Stimulated activated CD4-positive, alpha-beta T cell treated with anti-CD3 and anti-CD28 coated beads, TNF-alpha, amount 100 ng/mL, for 48 hours (primary cell): ENCODE results near the gene ZNF521.

ENCODE experiments used
- DNase-seq, 3 donors: peaks; one replicate each; pipeline ENCODE4 v3.0.0-alpha.2; 2020; ENCODE audit warnings: low read depth in 3 of 3

Gene ZNF521

DNA sequence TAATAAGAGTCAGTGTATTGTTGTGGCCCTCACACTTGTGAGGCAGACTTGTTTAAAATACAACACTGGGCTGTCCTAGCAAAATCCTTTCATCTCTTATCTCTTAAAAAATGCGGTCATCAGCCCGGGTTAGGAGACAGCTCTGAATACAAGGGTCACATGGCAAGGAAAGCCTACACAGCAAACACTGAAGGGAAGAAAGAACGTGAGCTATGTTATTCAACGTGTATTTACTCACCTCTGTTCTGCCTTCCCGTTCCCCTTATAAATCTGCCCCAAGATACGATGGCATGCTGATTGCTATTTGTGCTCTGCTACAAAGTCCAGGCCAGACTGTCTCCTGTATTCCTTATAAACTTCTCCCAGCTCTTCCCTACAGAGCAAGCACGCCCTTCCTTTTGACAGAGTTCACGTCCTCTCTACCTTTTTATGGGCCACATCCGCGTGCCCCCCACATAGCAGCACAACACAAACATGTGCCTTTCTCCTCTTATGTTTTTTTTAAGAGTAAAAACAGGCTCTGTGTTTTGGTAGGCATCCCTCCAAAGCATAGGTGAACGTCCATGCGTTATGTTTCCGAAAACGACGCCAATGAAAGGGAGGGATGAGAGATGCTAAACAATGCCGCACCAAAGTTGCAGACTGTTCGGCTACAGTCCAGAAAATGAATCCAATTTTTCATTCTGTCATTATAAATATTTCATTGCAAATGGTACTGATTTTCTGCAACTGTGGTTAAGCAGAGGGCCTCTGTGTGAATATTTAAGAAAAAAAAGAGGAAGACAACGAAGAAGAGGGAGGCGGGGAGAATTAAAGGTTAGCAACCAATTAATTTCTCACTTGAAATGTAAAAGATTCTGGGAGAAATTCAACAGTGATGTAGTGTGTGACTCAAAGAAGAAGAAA, 274.7 kb downstream of the ZNF521 start:
- no peak for DNase-seq

- no peak for DNase-seq
These were observed 276.2 kb downstream of the ZNF521 start for GRCh38 chr18:25075783-25076182.

GRCh38 chr18:25075331-25075730, 276.6 kb downstream of the ZNF521 start:
- DNase-seq: no peak

GRCh38 chr18:25074925-25075324, 277.0 kb downstream of the ZNF521 start:
- no peak for DNase-seq

DNA sequence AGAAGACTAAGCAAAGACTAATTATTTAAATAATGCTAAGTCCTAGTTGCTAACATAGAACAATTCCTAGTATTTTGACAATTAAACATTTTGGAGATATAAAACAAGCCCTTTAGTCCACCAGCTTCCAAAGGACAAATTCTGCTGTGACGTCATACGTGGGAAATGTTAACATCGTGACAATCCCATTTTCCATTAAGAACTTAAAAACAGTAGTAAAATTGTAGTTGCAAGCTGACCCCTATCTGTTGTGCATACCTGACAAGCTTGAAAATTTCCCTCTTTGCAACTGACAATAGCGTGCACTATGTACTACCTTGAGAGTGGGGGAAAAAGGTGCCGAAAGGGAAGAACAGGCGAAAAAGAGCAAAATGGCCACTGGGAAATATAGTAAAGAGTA, 279.8 kb downstream of the ZNF521 start:
- DNase-seq: no peak

DNA sequence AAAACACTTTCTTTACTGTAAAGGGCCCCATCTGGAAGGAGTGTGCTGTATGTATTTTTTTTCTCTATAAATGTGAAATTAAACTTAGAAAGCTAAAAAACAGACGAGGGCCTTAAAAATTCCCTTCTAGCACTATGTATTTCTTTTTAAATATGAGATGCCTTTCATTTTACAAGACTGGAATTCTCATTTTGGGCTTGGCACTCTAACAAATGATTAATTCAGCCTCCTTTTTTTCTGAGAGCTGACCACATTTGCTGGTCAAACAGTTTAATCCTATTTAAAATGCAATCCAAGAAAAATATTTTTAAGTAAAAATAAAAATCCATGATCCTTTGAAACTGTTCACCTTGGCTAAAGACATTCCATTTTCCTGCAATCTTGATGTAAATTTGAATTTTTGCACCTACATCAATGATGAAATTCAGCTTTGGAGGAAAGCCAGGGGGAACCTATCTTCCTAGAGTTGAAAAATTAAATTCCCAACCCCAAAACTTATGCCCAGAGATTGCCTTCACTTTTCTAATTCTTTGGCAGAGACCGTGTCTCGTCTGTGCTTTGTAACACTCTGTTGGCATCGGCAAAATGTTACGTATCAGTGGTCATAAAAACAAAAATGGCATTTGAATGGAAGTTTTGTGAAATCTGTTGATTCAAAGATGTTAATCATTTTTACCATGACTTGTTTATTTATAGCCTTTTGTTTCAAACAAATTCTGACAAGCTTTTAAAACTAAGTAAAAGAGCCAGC, 284.5 kb downstream of the ZNF521 start:
- DNase-seq: no peak

GRCh38 chr18:25066516-25066915, 285.4 kb downstream of the ZNF521 start:
- DNase-seq: no peak

- DNase-seq: no peak
These were observed 289.2 kb downstream of the ZNF521 start for GRCh38 chr18:25062720-25063119.

- no peak for DNase-seq
These were observed 290.6 kb downstream of the ZNF521 start for GRCh38 chr18:25061395-25061794.

DNA sequence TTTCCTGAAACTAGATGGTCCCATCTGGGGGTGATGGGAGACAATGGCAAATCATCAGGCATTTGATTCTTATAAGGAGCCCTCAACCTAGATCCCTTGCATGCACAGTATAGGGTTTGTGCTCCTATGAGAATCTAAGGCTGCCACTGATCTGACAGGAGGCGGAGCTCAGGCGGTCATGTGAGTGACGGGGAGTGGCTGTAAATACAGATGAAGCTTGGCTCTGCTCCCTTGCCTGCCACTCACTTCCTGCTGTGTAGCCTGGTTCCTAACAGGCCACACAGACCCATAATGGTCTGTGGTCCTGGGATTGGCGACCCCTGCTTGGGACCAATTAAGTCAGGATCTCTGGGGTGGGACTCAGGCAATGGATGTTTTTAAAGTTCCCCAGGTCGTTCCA, 293.4 kb downstream of the ZNF521 start:
- no peak for DNase-seq

DNA sequence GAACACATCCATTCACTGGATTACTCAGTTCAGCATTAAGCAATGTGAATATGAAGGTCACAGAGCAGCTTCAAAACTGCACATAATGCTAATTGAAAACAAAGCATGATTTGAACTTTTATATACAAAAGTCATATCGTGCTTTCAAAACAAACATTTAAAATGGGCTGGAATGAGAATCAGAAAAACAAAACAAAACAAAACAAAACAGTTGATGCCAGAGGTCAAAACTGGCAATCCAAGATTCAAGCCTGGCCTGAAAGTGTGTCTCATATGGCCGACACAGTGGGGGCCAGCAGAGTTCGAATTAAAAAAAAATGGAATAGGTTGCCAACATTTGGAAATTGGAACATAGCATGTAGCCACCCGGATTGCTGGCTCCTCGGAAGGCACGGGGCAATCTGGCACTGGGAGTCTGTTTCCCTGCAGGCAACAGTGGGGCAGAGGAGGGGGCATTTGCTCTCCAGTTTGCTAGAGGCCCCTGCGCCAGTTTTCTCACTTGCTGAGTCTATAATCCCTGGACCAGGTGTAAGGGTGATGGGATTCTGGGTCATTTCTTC, 294.4 kb downstream of the ZNF521 start:
- no peak for DNase-seq

GRCh38 chr18:25056429-25056828, 295.5 kb downstream of the ZNF521 start:
- DNase-seq: no peak

- DNase-seq: no peak
These were observed 296.9 kb downstream of the ZNF521 start for GRCh38 chr18:25055076-25055475.

- no peak for DNase-seq
These were observed 298.5 kb downstream of the ZNF521 start for GRCh38 chr18:25053466-25053865.

GRCh38 chr18:25052511-25052921, 299.4 kb downstream of the ZNF521 start:
- DNase-seq: no peak

DNA sequence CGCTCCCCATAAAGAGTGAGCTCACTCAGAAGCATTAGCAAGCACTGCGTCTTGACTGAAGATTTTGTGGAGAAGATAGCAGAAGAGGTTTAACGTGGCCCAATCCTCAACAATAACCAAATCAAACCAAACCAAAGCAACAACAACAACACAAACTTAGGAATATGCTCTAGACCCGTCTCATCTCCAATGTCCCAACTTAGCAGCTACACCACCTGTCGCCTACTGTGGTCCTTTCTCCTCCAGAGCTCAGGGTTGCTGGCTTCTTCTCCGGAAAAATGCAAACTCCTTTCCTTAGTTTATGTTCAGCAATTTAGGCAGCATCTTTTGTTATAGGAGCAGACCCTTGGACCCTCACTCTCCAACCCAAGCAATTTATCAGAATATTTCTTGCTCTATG, 301.4 kb downstream of the ZNF521 start:
- no peak for DNase-seq

GRCh38 chr18:25047983-25048382, 304.0 kb downstream of the ZNF521 start:
- no peak for DNase-seq

- no peak for DNase-seq
These were observed 304.5 kb downstream of the ZNF521 start for GRCh38 chr18:25047421-25047820.

DNA sequence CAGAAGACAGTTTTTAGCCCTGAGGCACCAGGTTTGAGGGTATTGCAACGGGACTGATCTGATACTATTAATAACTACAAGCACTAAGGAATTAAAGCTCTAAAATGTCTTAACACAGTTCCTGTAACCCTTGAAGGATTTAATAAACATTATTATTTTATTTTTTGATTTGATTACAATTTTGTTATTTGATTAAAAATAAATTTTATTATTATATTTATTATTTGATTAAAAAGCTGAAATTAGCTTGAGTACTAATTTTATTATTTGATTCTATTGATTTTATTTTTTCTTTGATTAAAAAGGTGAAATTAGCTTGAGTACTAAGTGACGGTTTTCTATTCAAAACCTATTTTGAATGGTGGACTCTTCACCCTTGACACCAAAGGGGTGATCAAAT, 307.3 kb downstream of the ZNF521 start:
- no peak for DNase-seq

DNA sequence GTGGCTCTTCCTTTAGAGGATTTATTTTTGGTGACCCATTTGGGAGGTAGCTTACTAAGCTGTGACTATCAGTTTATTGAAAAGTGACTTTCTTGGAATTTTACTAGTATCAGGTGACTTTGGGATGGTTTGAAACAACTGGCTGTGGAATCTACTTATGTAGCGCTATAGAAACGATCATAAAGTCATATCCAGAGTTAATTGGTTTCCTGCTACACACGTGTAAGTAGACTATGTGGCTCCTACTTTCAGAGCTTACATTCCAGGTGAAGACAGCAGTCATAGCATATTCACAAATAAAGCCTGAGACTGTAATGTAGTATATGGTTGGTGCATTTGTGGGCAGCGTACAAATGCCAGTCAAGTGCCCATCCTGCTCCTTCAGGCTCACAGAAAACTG, 308.9 kb downstream of the ZNF521 start:
- DNase-seq: no peak

DNA sequence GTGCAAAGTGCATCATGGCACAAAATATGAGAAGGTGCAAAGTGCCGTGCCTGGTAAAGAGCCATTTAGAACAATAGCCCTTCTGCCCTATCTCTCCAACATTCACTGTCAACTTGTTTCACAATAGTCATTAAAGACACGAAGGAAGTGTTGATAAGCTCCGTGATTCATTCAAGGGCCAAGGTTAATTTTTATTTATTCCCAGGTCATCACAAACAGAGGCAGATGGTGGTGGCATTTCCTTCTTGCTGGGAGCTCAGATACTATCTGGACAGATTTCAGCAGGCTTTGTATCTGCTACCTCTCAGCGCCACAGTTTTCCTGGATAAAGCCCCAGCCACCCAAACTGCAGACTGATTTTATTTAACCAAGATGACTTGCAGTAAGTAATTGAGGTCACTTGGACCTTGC, 309.3 kb downstream of the ZNF521 start:
- no peak for DNase-seq

GRCh38 chr18:25039781-25040180, 312.2 kb downstream of the ZNF521 start:
- no peak for DNase-seq

- no peak for DNase-seq
These were observed 313.7 kb downstream of the ZNF521 start for GRCh38 chr18:25038261-25038660.
